22Rv1 (cell line): ENCODE measurements around the gene TP53INP2.
"Not testable (repeated sequence)": the region's sequence is repeated elsewhere in the genome, so short reads cannot be mapped to it uniquely, and the experiment has no call there.

Experiments
- ZFX ChIP-seq: fragments of 450-650 bp; IDR thresholded peaks from 2 replicates; pipeline ENCODE4 v1.6.1; 2017; ENCODE audit warnings: antibody characterized with exemption, borderline replicate concordance
- TF ChIP-seq, protein P1 (sequence below): fragments of 450-650 bp; IDR thresholded peaks from 2 replicates; pipeline ENCODE4 v1.5.1; 2017; ENCODE audit warnings: mild to moderate bottlenecking

DNA sequence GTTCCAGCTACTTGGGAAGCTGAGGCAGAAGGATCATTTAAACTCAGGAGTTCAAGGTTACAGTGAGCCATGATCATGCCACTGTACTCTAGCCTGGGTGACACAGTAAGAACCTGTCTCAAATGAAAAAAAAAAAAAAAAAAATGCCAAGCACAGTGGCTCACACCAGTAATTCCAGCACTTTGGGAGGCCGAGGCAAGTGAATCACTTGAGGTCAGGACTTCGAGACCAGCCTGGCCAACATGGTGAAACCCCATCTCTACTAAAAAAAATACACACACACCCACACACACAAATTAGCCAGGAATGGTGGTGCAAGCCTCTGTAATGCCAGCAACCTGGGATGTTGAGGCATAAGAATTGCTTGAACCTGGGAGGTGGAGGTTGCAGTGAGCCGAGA lies 18.4 kb downstream of the TP53INP2 start:
- TF ChIP-seq, protein P1, sequence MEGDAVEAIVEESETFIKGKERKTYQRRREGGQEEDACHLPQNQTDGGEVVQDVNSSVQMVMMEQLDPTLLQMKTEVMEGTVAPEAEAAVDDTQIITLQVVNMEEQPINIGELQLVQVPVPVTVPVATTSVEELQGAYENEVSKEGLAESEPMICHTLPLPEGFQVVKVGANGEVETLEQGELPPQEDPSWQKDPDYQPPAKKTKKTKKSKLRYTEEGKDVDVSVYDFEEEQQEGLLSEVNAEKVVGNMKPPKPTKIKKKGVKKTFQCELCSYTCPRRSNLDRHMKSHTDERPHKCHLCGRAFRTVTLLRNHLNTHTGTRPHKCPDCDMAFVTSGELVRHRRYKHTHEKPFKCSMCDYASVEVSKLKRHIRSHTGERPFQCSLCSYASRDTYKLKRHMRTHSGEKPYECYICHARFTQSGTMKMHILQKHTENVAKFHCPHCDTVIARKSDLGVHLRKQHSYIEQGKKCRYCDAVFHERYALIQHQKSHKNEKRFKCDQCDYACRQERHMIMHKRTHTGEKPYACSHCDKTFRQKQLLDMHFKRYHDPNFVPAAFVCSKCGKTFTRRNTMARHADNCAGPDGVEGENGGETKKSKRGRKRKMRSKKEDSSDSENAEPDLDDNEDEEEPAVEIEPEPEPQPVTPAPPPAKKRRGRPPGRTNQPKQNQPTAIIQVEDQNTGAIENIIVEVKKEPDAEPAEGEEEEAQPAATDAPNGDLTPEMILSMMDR, result not testable (repeated sequence)
- not testable (repeated sequence) for TF ChIP-seq ZFX
